ENCODE measurements around the gene TMEM92.

TMEM92 gene

DNA sequence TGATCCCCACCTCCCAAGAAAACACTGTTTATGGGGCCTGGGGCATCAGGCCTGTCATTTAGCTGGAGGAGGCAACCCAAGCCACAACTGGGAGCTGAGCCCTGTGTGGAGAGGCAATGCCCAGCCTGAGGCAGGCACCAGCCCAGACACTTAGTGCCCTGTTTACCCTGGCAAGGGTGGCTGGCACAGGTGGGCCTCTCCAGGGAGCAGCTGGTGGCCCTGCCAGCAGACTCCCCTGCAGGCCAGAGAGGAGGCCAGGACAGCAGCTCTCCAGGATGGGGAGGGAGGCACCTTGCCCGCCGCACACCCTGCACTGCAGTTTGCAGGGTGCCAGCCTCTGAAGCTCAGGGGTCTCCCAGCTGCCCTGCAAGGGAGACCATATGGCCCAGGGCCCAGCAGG, 9.1 kb upstream of the TMEM92 start:
- TF ChIP-seq, protein P1, sequence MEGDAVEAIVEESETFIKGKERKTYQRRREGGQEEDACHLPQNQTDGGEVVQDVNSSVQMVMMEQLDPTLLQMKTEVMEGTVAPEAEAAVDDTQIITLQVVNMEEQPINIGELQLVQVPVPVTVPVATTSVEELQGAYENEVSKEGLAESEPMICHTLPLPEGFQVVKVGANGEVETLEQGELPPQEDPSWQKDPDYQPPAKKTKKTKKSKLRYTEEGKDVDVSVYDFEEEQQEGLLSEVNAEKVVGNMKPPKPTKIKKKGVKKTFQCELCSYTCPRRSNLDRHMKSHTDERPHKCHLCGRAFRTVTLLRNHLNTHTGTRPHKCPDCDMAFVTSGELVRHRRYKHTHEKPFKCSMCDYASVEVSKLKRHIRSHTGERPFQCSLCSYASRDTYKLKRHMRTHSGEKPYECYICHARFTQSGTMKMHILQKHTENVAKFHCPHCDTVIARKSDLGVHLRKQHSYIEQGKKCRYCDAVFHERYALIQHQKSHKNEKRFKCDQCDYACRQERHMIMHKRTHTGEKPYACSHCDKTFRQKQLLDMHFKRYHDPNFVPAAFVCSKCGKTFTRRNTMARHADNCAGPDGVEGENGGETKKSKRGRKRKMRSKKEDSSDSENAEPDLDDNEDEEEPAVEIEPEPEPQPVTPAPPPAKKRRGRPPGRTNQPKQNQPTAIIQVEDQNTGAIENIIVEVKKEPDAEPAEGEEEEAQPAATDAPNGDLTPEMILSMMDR (IDR thresholded peaks at IDR 0.05; ENCODE audit: poor library complexity, severe bottlenecking) = no peak
- no peak overlapping the region for H3K27ac ChIP-seq (ENCODE audit: poor library complexity, severe bottlenecking)
- no peaks in the 10 kb centered on the region for H3K27me3 ChIP-seq (ENCODE audit: insufficient read depth, poor library complexity, severe bottlenecking)
- ATAC-seq (ENCODE audit: low read depth) (no peak), DNase-seq (ENCODE audit: low spot score) (peak; percentile 46)
- H3K36me3 ChIP-seq (ENCODE audit: low read depth) = no peaks in the 10 kb centered on the region
- H3K4me1 ChIP-seq (ENCODE audit: insufficient read depth, poor library complexity, severe bottlenecking) = peaks cover 9% of the 10 kb centered on the region
- no peak overlapping the region for H3K4me3 ChIP-seq (ENCODE audit: severe bottlenecking)
- H3K9me3 ChIP-seq (ENCODE audit: severe bottlenecking) = no peaks in the 10 kb centered on the region

DNA sequence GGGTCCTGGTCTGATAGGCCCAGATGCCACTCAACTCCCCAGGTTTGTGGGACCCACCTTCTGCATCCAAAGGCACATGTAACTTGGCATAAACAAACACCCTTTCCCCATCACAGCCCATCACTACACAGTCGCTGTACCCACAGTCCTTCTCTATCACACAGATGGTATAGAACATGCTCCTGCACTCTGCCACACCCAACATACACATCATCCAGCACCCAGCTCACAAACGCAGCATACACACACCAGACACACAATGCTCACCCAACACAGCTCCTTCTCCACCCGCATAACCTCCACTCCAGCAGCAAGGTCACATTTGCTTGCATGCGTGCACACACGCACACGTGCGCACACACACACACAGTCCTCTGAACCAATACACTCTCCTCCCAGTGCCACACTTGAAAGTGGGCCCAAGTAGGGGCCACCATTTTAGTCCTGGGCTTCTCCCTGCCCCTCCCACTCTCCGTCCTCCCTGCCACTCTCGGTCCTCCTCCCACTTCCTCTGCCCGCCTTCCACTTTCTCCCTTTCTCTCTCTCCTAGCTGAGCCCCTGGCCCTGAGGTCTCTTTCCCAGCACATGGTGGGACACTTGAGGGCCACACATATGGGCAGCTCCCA, 8.5 kb upstream of the TMEM92 start:
- DNase-seq (ENCODE audit: low spot score) = no peak
- TF ChIP-seq, protein P1 (IDR thresholded peaks at IDR 0.05; ENCODE audit: poor library complexity, severe bottlenecking) = no peak

DNA sequence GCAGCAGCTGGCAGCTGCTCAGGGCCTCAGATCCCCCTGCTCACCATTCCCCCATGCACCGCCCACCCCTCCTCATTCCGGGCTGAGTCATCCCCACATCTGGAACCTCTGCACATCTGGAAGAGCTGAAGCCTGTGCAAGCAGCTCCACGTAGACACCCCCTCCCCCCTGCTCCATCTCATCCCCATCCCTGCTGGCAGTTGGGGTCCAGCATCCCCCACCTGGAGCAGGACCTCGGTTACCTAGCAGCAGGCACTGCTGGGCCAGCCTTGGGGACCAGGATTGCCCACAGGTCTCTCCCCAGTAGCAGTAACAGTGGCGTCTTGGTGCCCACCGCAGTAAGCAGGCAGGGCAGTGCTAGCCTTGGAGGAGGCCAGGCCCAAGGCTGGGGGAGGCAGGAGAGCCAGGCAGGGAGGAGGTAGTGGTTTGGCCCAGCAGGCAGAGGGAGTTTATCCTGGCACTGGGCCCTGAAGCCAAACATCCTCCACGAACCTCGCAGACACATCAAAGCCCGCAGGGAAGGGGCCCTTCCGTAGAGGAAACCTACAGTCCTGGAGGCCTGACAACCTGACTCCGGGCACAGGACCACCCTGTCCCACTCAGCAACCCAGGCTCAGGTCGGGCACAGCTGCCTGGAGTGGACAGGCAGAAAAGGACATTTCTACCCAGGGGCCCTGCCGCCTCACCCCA, 7.7 kb upstream of the TMEM92 start:
- peak; percentile 75 for ATAC-seq (ENCODE audit: low read depth)
- TF ChIP-seq, protein P1 (IDR thresholded peaks at IDR 0.05; ENCODE audit: poor library complexity, severe bottlenecking) = peak; percentile 5
- Histone ChIP-seq H3K27ac (ENCODE audit: poor library complexity, severe bottlenecking) (no peak overlapping the region), H3K27me3 (ENCODE audit: insufficient read depth, poor library complexity, severe bottlenecking) (no peaks in the 10 kb centered on the region), H3K9me3 (ENCODE audit: severe bottlenecking) (no peaks in the 10 kb centered on the region), H3K4me1 (ENCODE audit: insufficient read depth, poor library complexity, severe bottlenecking) (peaks cover 9% of the 10 kb centered on the region), H3K36me3 (ENCODE audit: low read depth) (no peaks in the 10 kb centered on the region), H3K4me3 (ENCODE audit: severe bottlenecking) (no peak overlapping the region)
- peak; percentile 74 for DNase-seq (ENCODE audit: low spot score)

More for the DNA sequence above, 8.5 kb upstream of the TMEM92 start:
- H3K27ac ChIP-seq (ENCODE audit: poor library complexity, severe bottlenecking) = no peak overlapping the region
- no peaks in the 10 kb centered on the region for H3K9me3 ChIP-seq (ENCODE audit: severe bottlenecking)
- no peak for ATAC-seq (ENCODE audit: low read depth)
- no peaks in the 10 kb centered on the region for H3K36me3 ChIP-seq (ENCODE audit: low read depth)
- H3K27me3 ChIP-seq (ENCODE audit: insufficient read depth, poor library complexity, severe bottlenecking) = no peaks in the 10 kb centered on the region
- no peak overlapping the region for H3K4me3 ChIP-seq (ENCODE audit: severe bottlenecking)
- peaks cover 9% of the 10 kb centered on the region for H3K4me1 ChIP-seq (ENCODE audit: insufficient read depth, poor library complexity, severe bottlenecking)

DNA sequence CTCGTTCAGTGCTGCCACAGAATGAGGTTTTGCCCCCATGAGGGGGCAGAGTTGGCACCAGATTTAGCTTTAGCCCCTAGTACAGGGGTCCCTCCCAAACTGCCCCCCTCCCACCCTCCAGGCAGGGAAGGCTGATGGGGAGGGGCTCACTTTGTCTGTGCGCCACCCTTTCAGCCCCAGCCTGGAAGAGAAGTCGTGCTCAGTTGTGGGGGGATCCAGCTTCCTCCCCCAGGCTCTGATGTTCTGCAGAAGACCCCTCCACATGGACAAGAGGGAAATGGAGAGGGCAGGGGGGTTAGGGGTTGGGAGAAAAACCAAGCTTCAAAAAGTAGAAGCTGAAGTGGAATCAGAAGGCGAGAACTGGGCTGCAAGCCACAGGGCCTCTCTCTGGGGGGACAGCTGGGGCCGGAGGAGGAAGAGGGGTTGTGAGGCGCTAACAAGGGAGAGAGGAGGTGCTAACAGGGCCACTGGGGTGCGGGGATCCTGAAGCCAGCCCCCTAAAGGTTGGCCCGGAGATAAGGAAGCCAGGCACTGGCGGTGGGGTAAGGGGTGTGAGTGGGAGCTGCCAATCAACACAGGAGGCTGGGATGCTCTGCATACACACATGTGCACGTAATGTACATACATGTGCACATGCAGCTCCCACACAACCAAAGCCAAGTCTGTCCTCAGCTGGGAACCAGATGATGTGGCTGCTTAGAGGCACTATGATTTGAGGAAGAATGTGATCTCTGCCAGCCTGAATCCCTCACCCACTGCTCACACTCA, 7.0 kb upstream of the TMEM92 start:
- no peaks in the 10 kb centered on the region for H3K36me3 ChIP-seq (ENCODE audit: low read depth)
- peaks cover 9% of the 10 kb centered on the region for H3K4me1 ChIP-seq (ENCODE audit: insufficient read depth, poor library complexity, severe bottlenecking)
- TF ChIP-seq, protein P1 (IDR thresholded peaks at IDR 0.05; ENCODE audit: poor library complexity, severe bottlenecking) = no peak
- H3K4me3 ChIP-seq (ENCODE audit: severe bottlenecking) = no peak overlapping the region
- H3K9me3 ChIP-seq (ENCODE audit: severe bottlenecking) = no peaks in the 10 kb centered on the region
- H3K27ac ChIP-seq (ENCODE audit: poor library complexity, severe bottlenecking) = no peak overlapping the region
- no peak for ATAC-seq (ENCODE audit: low read depth)
- no peaks in the 10 kb centered on the region for H3K27me3 ChIP-seq (ENCODE audit: insufficient read depth, poor library complexity, severe bottlenecking)
- DNase-seq (ENCODE audit: low spot score) = peak; percentile 41

All from RWPE2 (cell line).